Measurements from ENCODE around the gene OSBP. TPM values are rescaled to one million over a fixed set of nuclear protein-coding genes. Genes with fewer than 3 reads are reported as not detected.

Gene OSBP
- total RNA-seq, 2 donors from 2014 or later = 28.5 to 30.3 TPM

GRCh38 chr11:59654893-59655292, 39.3 kb upstream of the OSBP start:
- Histone ChIP-seq H3K4me1 (no peaks in the 10 kb centered on the region), H3K36me3 (replicated peaks in 1 of 2; ENCODE audit: insufficient read depth in 1 of 2, low read depth in 2 of 2) (peaks cover 4 to 66% of the 10 kb centered on the region in 2 donors), H3K27ac (no peak overlapping the region), H3K27me3 (no peaks in the 10 kb centered on the region), H3K4me3 (no peak overlapping the region), H3K9me3 (no peaks in the 10 kb centered on the region)
- 79 to 82% methylated on average over 4 of the region's 4 CpGs for WGBS, 2 donors
- DNase-seq = no peak
- no peak for ATAC-seq
- TF ChIP-seq POLR2A (IDR thresholded peaks at IDR 0.05) = no peak
- TF ChIP-seq CTCF (IDR thresholded peaks at IDR 0.05) = no peak
- intact Hi-C loops (cut with DNase I) = loop anchor here (10.0 kb wide), 1 partner anchor 60 kb away; no protein-coding TSS in a partner anchor

GRCh38 chr11:59647245-59647980, 31.8 kb upstream of the OSBP start:
- intact Hi-C loops (cut with DNase I) = no loop called here
- TF ChIP-seq CTCF (IDR thresholded peaks at IDR 0.05) (no peak), POLR2A (IDR thresholded peaks at IDR 0.05) (no peak)
- Histone ChIP-seq H3K9me3 (no peaks in the 10 kb centered on the region), H3K27me3 (no peaks in the 10 kb centered on the region), H3K27ac (no peak overlapping the region), H3K4me3 (no peak overlapping the region), H3K36me3 (replicated peaks in 1 of 2; ENCODE audit: insufficient read depth in 1 of 2, low read depth in 2 of 2) (peaks cover 0 to 37% of the 10 kb centered on the region in 2 donors), H3K4me1 (peaks cover 4% of the 10 kb centered on the region)
- DNase-seq (no peak), ATAC-seq (no peak)
- WGBS, 2 donors = 84 to 96% methylated on average over 3 of the region's 3 CpGs

GRCh38 chr11:59644528-59644927, 29.0 kb upstream of the OSBP start:
- Histone ChIP-seq H3K27ac (no peak overlapping the region), H3K36me3 (replicated peaks in 1 of 2; ENCODE audit: insufficient read depth in 1 of 2, low read depth in 2 of 2) (peaks cover 6 to 27% of the 10 kb centered on the region in 2 donors), H3K4me3 (no peak overlapping the region), H3K4me1 (peaks cover 4% of the 10 kb centered on the region), H3K27me3 (no peaks in the 10 kb centered on the region), H3K9me3 (no peaks in the 10 kb centered on the region)
- DNase-seq = no peak
- TF ChIP-seq CTCF (IDR thresholded peaks at IDR 0.05) = no peak
- TF ChIP-seq POLR2A (IDR thresholded peaks at IDR 0.05) = no peak
- intact Hi-C loops (cut with DNase I) = no loop called here
- no peak for ATAC-seq
- 79 to 82% methylated on average over 3 of the region's 3 CpGs for WGBS, 2 donors

GRCh38 chr11:59643390-59643789, 27.8 kb upstream of the OSBP start:
- no peak for ATAC-seq
- H3K27ac ChIP-seq = no peak overlapping the region

More at GRCh38 chr11:59643390-59643789, 27.8 kb upstream of the OSBP start:
- H3K36me3 ChIP-seq (replicated peaks in 1 of 2; ENCODE audit: insufficient read depth in 1 of 2, low read depth in 2 of 2) = peaks cover 16 to 24% of the 10 kb centered on the region in 2 donors
- no peaks in the 10 kb centered on the region for H3K27me3 ChIP-seq
- H3K4me1 ChIP-seq = peaks cover 4% of the 10 kb centered on the region
- WGBS, 2 donors = 51 to 53% methylated on average over 3 of the region's 3 CpGs
- no peak for TF ChIP-seq CTCF (IDR thresholded peaks at IDR 0.05)
- intact Hi-C loops (cut with DNase I) = no loop called here
- H3K4me3 ChIP-seq = no peak overlapping the region
- no peak for DNase-seq
- H3K9me3 ChIP-seq = no peaks in the 10 kb centered on the region

Data from body of pancreas (tissue), 4 donors.